ENCODE data around the gene SLC4A2.

The SLC4A2 gene

GRCh38 chr7:151064993-151065392 is 5.6 kb downstream of the SLC4A2 start:
- DNase-seq, result no peak

- no peak for DNase-seq
These were observed 6.1 kb downstream of the SLC4A2 start for GRCh38 chr7:151065516-151065915.

- no peak for DNase-seq
These were observed 7.0 kb downstream of the SLC4A2 start for GRCh38 chr7:151066273-151066974.

GRCh38 chr7:151068069-151068773 is 8.8 kb downstream of the SLC4A2 start:
- DNase-seq, result no peak

GRCh38 chr7:151069841-151070573 is 10.6 kb downstream of the SLC4A2 start:
- DNase-seq, result no peak

GRCh38 chr7:151070574-151070960 is 11.2 kb downstream of the SLC4A2 start:
- DNase-seq, result no peak

- DNase-seq, result no peak
These were observed 11.9 kb downstream of the SLC4A2 start for GRCh38 chr7:151071032-151071866.

- DNase-seq, result no peak
These were observed 14.6 kb downstream of the SLC4A2 start for GRCh38 chr7:151073990-151074389.

- DNase-seq, result no peak
These were observed 15.7 kb downstream of the SLC4A2 start for GRCh38 chr7:151074817-151075661.

- no peak for DNase-seq
These were observed 16.2 kb downstream of the SLC4A2 start for GRCh38 chr7:151075662-151075971.

GRCh38 chr7:151075978-151076426 is 16.6 kb downstream of the SLC4A2 start:
- DNase-seq, result no peak

- DNase-seq, result no peak
These were observed 17.7 kb downstream of the SLC4A2 start for GRCh38 chr7:151076863-151077704.

GRCh38 chr7:151077705-151078232 is 18.4 kb downstream of the SLC4A2 start:
- DNase-seq, result no peak

- DNase-seq, result no peak
These were observed 19.0 kb downstream of the SLC4A2 start for GRCh38 chr7:151078233-151079040.

- DNase-seq, result no peak
These were observed 20.0 kb downstream of the SLC4A2 start for GRCh38 chr7:151079199-151079910.

- DNase-seq, result no peak
These were observed 20.7 kb downstream of the SLC4A2 start for GRCh38 chr7:151080067-151080521.

- peak; percentile 78 for DNase-seq
These were observed 21.3 kb downstream of the SLC4A2 start, which contains the start of gene FASTK for GRCh38 chr7:151080522-151081169. FASTK (minus strand) TSS chr7:151080809; CDS start chr7:151080766, 43 bp downstream.

Measured in effector CD8-positive, alpha-beta T cell (primary cell).